Measurements from ENCODE around the gene C1QTNF6.

- no peak for TF ChIP-seq EZH2 (IDR thresholded peaks at IDR 0.05; ENCODE audit: low read length)
- TF ChIP-seq, protein P1, sequence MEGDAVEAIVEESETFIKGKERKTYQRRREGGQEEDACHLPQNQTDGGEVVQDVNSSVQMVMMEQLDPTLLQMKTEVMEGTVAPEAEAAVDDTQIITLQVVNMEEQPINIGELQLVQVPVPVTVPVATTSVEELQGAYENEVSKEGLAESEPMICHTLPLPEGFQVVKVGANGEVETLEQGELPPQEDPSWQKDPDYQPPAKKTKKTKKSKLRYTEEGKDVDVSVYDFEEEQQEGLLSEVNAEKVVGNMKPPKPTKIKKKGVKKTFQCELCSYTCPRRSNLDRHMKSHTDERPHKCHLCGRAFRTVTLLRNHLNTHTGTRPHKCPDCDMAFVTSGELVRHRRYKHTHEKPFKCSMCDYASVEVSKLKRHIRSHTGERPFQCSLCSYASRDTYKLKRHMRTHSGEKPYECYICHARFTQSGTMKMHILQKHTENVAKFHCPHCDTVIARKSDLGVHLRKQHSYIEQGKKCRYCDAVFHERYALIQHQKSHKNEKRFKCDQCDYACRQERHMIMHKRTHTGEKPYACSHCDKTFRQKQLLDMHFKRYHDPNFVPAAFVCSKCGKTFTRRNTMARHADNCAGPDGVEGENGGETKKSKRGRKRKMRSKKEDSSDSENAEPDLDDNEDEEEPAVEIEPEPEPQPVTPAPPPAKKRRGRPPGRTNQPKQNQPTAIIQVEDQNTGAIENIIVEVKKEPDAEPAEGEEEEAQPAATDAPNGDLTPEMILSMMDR (optimal IDR thresholded peaks at IDR 0.05 in 1 of 3, IDR thresholded peaks at IDR 0.05 in 1 of 3, conservative IDR thresholded peaks at IDR 0.05 in 1 of 3; ENCODE audit: extremely low read depth in 1 of 3, insufficient read depth in 2 of 3, low read length in 3 of 3) = no peak
Observed at GRCh38 chr22:37218399-37218770, 30.3 kb upstream of the C1QTNF6 start.

Data from keratinocyte (primary cell).